Uterus (tissue), 2 donors: Measurements from ENCODE around the gene CADPS2.

ENCODE experiments used
- CTCF ChIP-seq, 4 experiments: fragments of 200-600 bp in 2 of 4; fragments of 450-650 bp in 2 of 4; sonication (generic) in 2 of 4; IDR thresholded peaks; one replicate each; pipeline ENCODE4 v1.5.1; 2016 to 2019; ENCODE audit warnings: antibody characterized with exemption in 4 of 4, mild to moderate bottlenecking in 2 of 4, moderate library complexity in 1 of 4
- POLR2A ChIP-seq, 2 donors: fragments of 450-650 bp; IDR thresholded peaks; one replicate each; pipeline ENCODE4 v1.6.1; 2016; ENCODE audit warnings: antibody characterized with exemption in 2 of 2, mild to moderate bottlenecking in 1 of 2, moderate library complexity in 1 of 2

DNA sequence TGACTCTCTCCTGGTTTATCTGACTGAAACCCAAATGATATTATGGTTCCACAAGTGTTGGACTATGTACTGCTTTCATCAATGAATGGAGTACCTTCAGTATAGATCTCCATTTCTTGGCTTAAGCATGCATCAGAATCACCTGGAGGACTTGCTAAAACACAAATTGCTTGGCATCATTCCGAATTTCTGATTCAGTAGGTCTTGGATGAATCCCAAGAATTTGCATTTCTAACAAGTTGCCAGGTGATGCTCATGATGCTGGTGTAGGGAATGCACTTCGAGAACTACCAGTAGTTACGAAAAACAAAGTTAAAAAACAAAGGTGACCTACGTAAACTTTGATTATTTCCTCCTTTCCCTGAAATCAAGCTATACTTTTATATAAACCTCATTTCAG, 462.7 kb downstream of the CADPS2 start:
- no peak for TF ChIP-seq CTCF (IDR thresholded peaks at IDR 0.05)
- TF ChIP-seq POLR2A (IDR thresholded peaks at IDR 0.05) = no peak
